Measurements from ENCODE around the gene RBMS3.

RBMS3 gene

DNA sequence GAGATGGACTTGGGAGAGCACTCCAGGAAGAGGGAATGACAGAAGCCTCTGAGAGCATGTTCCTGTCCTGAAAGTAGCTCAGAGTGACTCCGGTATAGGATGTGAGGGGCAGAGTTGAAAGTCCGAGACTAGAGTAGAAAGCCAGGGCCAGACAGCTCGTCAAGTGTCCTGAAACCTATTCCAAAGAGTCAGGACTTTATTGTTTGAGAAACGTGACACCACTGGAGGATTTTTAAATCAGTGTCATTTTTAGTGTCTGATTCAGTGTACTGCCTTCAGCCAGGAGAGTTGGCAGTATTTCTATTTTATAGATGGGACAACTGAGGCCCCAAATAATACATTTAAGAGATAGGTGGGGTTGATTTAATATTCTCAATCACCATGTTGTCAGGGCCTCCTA, 1.6 kb upstream of the RBMS3 start:
- DNase-seq, result no peak

DNA sequence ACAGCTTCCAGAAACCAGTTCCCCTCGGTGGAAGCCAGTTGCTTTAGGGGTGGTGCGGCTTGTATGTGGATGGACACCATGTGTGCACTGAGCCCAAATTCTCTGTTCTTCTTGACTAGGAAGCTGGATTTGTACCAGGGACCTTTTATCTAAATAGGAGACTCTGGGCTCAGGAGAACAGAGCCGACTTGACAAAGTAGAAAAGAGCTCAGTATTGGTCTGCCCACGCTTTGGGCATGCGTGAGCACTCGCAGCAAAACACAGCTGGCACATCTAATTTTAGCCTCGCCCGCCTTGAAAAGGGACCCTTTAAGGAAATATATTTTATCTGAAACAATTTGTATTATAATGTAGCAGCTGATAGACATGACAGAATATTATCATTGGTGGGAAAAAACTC, 1.1 kb upstream of the RBMS3 start:
- DNase-seq, result no peak

DNA sequence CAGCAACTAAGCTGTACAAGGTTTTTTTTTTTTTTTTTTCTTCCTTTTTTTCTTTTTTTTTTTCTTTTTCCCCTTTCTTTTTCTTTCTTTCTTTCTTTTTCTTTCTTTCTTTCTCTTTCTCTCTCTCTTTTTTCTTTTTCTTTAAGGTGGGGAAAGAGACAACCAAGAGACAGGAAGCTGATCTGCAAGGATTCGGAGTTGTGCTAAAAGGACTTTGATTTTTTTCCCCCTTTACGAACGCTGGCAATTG, 148 bp downstream of the RBMS3 start:
- no peak for DNase-seq

DNA sequence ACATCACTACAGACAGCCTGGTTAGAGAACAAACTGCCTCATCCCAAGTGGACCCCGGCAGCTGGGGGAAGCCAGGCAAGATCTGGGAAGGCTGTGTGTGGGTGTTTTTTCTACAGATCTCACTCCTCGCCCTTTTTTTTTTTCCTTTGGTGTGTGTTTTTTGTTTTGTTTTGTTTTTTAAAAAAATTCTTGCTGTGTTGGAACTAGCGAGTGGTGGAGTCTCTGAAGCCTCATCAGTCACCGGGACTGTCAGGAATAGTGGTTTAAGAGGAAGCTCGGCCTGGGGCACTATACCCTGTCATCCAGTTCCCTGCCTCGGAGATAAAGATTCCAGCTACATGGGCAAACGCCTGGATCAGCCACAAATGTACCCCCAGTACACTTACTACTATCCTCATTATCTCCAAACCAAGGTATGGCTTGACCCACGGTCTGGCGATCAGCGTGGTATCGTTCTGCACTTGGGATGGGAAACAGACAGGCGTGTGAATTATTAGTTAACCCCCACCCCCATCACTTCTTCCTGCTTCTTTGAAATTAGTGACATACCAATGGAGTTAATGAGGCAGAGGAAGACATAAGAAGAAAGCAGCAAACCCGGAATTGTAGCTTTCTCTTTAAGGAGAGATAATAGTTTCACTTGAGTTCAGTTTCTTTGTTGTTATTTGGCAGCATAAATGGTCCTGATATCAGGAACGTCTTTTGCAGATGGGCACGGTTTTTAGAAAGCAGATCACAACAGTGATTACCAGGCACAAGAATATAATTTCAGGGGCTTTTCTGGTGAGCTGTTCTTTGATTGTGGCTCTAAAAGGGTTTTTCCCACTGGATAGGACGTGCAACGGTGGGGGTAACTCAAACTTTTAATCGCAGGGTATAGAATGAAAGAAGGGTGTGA, 722 bp downstream of the RBMS3 start:
- DNase-seq, result peak in 1 of 5 donors; percentile 33

DNA sequence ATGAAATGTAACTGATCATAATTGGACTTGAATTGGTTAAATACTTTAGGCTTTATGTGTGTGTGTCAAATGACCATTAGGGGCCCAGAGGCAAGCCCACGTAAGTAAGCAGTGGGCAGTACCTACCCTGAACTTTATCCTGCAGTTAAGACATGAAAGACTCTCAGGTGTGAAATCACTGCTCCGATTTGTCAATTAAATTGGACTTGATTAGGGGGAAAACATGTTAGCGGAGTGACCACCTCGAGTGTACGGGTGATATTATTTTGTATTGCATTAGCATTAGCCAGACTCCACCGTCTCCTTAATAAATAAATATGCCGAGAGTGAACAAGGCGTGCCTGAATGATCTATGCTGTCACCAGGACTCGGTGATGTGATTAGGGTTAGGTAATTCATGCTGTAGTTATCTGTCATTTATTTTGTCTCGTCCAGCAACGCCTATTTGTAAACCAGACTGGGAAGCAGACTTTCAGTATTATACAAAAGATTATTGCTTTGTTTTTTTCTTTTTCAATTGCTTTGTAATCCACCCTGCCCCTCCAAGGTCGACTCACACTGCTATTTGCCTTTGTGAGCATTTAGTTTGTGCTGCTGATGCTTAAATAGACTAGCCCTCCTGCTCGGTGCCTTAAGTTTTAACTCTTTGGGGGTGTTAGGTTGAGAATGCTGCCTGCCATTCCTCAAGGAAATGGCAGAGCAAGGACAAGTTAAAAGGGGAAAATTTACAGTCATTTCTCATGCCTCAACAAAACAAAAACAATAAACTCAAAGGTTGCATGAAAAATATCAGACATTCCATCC, 1.8 kb downstream of the RBMS3 start:
- DNase-seq, result no peak

DNA sequence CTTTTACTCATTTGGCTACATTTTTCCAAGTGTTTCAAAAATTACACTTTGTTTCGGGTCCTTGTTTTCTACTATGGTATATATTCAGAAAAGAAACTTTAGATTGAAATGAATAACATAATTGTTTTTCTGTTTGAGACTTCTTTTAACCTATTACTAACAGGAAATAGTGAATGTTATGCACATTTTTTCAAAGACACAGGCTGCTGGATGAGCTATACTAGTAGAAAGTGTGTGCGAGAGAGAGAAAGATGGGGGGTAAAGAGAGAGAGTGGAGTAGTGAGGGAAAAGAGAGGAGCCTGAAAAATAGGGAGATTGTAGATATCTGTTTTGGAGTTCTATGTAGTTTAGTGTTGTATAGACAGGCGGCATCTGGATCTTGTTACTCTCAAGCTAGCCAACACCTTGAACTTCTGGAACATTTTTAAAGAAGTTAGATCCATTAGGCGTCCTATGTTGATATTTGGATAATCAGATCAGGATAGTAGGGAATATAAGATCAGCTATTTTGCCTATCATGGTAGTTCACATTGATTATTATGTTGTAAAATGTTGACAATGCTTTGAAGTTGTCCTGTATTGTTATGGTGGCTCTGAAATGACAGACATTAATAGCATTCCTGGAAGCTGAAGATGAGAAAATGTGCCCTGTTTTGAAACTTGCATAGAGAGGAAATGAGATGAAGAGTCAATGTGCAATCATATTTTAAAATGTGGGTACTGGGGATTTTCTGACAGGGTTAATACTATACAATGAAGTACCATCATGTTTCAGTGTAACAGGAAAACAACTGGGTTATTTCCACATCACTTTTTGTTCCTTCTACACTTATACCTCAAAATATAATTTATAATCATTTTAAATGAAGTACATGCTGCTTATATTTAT, 2.6 kb downstream of the RBMS3 start:
- no peak for DNase-seq

DNA sequence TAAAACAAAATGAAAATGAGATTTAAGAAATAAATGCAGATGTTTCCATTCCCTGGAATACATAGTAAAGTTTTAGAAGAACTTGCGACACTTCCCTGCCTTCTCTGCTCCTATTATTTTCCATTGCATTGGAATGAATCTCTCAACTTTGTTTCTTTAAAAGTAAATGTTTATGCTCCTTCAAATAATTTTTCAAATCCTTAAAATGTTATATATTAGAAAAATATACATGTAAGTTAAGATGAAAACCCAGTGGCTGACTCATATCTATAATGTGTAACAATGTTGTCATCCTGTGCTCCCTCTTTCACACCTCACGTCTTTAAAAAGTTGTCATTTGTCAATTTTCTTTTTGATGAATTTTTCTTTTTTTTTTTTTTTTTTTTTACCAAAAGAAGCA, 3.6 kb downstream of the RBMS3 start:
- DNase-seq, result no peak

DNA sequence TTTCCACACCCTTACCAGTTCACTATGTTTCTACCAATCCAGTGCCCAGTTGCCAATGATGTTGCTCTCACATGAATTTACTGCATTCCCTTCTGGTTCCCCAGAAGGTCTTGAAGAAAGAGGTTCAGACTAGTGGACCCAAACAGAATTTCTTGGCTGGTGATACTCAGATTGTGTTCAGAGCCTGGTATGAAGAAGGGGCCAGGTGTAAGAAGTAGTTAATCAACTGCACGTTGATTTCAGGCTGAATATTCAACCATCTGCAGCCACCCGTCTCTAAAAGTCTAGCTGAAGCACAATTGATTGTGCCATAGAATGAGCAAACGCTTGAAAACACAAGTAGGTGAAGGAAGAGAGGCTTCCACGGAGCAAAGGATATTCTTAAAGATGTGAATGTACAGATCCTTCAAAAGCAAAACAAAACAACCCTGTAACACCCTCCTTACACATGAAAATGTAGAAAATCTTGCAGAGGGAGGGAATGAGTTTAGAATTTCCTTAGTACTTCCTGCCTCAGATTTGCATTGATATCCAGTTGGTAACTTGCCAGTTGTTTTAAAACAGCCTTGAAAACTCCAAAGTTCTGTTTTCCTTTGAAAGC, 4.7 kb downstream of the RBMS3 start:
- DNase-seq, result no peak

DNA sequence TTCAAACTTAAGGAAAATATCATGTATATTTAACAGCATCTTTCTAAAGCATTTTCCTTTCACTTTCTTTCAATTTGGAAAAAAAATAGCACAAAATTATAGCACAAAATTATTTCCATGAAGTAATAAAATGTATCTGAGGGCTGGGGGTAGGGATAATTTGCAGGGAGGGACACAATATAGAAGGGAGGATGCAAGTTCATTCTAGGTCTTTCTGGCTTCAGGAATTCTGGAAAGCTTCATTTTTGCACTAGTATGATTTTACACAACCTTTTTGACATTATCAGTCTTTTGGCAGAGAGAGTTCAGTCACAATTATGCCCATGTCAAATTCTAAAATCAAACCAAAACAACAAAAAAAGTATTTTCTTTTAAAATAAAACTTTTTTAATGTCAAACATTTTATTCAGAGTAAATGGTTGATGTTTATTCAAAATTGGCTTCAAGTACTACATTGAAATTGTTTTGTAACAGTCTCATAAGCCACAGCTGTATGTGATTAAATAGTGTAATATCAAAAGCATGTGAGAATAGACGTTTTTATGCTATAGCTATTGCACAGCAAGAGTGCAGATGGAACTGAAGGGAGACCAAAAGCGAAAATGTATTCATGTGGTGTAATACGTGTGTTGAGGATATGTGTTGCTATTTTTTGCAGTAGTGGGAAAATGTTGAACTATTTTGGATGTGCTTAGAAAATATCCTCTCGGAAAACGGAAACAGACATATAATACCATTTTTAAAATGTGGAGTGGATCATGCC, 5.8 kb downstream of the RBMS3 start:
- no peak for DNase-seq

DNA sequence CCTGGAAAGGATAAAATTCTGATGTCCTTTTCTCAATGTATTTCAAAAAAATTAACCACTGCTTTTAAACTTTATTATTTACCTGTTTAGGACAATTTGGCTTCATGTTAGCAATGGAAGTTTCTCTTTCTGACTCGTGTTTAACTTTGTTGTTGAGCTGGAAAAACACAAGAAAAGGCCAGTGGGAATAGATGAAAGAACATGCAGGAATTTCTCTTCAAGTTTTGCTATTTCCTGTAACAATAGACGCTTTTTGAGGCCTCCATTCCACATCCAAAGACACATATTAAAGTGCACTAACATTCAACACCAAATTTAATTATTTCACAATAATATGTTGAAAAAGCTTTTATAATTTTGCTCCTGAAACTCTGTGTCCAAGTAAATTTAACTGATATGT, 9.7 kb downstream of the RBMS3 start:
- no peak for DNase-seq

DNA sequence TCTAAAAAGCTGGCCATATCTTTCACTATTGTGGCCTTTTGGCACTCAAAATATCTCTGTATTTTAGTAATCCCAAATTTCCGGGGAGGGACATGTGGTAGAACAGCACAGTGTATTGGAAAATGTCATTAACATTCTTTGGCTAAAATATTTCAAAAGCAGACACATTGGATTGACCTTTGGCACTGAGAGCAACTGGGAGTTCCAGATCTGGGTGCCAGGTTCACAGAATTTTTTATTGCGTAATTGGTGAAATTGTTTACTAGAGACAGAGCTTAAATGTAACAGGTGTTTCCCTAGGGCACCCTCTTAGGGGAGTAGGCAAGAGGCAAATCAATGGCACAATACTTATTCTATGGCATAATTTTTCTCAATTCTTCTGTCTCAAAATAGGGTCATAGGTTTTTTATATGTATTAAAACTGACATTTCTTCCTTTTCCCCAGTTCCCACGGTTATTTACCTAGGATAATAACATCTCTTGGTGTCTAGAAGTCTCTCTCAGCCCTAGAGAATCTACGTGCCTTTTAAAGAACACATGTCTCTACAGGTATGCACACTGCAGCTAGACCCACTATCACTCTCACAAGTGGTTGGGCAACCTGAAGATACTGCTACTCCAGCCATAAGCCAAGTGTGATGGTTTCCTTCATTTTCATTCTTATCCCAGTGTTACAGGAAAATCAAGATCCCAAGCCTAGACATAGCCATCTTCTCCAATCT, 10.6 kb downstream of the RBMS3 start:
- no peak for DNase-seq

DNA sequence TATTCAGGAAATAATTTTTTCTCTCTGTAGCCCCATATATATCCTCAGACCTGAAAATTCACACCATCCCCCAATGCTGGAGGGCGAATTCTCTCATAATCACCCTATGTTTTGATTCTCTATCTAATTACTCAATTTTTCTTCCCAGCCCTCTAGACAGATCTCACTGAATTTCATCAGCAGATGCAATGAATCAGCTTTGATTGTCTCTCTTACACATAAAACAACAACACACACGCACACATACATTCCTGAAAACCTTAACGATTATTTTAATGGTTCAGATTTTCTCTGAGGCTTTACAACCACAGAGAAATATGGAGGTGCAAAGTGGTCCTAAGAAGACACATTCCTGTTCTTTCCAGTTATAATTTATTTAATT, 11.1 kb downstream of the RBMS3 start:
- DNase-seq, result no peak

DNA sequence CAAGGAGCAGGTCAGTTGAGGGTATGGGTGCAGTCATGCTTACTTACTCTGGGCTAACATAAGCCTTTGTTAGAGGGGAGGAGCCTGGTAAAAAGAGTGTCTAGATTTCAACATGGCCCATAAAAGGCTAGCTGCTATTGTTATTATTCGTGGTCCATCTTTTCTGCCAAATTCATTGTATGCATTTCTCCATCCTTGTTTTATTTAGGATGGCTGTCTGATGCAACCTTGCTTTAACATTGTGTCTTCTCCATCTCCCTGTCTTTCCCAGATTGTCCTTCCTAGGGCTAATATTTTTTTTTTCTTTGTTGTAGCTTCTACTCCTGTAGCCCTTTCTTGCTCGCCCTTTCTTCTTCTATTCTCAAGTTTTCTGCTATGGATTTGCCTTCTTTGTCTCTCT, 12.6 kb downstream of the RBMS3 start:
- DNase-seq, result no peak

DNA sequence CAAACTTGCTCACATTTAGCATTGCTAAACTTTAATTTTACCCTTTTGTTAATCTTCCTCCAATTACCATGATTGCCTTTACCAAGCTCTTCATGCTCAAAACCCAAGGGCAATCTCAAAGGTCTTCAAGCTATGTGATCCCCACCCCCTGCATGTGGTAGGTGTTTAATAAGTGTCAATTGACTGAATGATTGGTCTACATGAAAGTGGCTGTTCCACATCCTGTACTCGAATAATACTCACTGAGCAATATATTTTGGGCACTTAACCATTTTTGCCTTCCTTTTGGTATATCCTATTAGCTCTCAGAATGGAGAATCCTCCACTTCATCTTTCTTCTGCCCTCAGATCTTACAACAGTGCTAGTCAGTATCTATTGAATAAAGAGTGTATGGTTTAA, 17.1 kb downstream of the RBMS3 start:
- no peak for DNase-seq

DNA sequence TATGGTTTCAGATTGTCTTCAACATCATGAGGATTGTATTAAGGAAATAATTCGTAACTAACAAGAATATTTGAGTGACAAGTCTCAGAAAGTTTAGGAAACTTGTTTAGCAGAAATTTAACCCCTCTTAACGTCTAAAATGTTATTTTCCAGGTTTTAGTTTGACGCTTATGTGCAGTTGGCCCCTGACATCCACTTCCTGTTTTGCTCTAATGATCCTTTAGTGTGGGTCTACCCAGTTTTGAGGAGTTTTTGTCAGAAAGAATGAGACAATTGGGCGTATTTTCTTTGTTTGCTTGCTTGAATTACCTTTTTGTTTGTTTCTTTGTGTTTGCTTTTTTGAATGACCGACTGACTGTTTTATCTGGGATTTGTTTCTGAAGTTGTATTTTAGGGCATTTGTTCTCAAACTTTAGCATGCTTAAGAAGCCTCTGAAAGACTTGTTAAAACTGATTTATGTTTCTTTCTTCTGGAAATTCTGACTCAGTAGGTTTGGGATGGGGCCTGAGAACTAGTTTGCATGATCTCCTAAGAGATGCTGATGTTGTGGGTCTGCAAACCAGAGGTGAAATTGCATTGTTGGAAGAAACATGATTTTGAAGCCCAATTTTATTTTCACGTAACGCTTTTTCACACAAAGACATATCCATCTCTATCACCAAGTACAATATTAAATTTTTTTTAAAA, 20.6 kb downstream of the RBMS3 start:
- DNase-seq, result no peak

DNA sequence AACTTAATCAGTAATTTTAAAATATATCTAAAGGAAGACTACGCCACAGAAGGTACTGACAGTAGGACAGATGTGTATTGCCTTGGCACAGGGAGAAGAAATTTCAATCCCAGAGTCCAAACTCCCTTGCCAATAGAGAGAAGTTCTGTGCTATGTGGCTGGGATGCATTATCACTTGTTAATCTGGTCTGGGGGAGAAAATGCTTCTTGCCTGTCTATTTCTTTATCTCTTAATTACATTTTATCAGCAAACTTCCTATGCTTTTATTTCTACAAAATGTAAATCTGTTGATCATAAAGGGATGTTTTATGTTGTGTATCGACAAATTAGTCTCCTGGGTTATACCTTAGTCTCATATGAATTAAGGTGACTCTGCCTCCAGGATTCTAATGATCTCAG, 21.7 kb downstream of the RBMS3 start:
- DNase-seq, result no peak

DNA sequence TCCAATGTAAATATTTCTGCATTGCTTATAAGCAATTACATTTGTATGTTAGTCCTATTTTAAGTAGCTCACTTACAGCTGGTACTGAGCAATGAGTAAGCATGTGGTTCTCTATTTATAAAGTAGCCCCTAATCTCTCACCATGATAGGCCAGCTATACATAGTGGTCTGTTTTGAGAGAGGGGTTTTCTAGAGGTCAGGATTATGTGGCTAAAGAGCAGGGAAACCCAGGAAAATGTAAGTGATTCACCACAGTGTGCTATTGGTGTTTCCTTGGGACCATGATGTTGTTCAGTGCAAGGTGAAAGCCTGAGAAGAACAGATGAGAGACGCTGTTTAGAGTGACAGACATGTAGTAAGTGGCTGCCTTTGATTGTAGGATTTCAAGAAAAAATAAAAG, 26.4 kb downstream of the RBMS3 start:
- no peak for DNase-seq

DNA sequence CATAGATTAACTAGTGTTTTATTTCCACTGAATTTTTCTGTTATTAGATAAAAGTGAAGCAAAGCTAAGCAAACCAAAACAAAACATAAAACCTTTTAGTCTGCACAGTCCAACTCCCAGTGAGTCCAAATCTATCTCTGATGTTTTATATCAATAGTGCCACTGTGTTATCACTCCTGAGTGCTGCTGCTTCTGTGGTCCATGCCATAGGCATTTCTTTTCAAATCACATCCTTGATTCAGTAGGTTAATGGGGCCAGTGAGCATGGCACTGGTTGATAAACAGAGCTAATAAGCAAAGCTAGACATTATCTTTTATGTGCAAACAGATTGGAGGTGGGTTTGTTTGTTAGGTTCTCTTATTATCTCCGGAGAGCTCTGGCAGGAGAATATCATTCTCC, 30.0 kb downstream of the RBMS3 start:
- DNase-seq, result no peak

DNA sequence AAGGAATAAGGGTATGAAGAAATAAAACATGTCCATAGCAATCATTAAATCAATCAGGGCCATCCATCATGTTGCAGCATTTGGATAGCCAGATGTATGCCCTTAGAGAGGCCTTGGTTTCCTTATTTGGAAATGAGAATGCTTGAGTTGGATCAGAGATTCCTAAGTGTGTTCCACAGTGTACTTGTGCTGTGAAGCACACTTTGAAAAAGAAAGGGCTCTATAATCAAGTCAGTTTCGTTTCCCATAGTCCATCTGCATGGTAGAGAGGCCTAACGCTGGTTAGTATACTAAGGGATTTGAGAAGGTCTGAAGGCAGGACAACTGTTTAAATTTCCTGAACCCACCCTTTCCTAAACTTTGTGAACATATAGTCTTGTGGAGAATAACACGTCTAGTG, 30.9 kb downstream of the RBMS3 start:
- DNase-seq, result no peak

DNA sequence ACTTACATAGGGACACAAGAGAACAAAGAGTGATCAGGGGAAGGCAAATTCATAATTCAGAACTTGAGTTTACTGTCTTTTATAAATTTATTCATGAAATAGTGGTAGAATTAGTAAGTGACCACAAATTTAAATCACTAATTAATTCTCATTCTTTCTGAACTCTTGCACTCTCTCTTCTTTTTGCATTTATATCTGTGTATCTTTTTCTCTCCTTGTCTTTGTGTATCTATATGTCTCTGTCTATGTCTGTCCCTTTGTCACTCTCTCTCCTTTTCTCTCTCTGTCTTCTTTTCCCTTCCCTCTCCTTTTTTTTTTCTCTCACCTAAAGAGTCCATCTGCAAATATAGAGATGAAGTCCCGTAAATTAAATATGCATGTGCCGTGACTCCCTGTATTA, 31.5 kb downstream of the RBMS3 start:
- DNase-seq, result no peak

DNA sequence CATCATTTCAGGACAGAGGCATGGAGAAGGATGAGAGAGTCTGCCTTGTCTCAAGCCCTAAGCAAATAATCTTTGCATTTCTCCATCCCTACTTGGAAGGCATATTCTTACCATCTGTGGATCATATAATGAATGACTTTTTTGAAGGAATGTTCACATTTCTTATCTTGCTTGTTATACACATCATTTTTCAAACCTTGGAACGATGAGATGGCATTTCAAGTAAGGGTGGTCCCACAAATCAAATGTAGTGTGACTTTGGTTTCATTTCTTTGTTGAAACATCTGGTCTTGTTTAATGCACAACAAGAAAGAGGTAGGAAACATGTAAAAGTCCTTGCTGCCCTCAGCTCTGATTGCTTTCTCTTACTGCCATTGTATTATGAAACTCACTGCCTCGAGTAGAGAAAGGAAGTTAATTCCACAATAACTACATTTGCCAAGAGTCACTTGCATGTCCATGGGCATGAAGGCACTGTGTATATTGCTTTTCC, 32.1 kb downstream of the RBMS3 start:
- DNase-seq, result no peak

Measured in T-helper 1 cell (primary cell).